ENCODE results near the gene RNF40.

- TF ChIP-seq CTCF (IDR thresholded peaks at IDR 0.05; ENCODE audit: low read length) (no peak), EZH2 (optimal IDR thresholded peaks at IDR 0.05; ENCODE audit: low read depth, low read length) (no peak), EZH2phosphoT487 (IDR thresholded peaks at IDR 0.05; ENCODE audit: low read length) (no peak)
Observed at GRCh38 chr16:30720086-30720485, 42.0 kb upstream of the RNF40 start.

Data from MM.1S (cell line).